ENCODE measurements around the gene HDAC4. TPM values are rescaled to one million over a fixed set of nuclear protein-coding genes. Genes with fewer than 3 reads are reported as not detected.

HDAC4 gene
- total RNA-seq, 1 experiment from 2014 or later, result 40.1 TPM

DNA sequence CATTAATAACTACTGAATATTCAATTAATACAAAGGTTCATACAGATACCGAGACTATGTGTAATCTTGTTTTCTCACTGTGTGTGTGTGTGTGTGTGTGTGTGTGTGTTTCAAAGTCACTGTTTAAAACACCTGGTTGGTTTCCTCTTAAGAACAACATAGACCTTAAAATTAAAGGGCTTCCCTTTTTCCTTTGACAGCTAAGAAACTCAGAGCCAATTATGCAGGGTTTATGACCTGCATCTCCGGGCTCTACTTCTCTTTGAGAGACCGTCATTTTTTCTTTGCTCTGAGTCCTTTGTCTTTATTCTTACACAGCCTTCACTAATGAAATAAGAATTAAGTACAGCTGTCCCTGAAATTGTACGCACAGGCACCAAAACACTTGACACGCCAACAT lies 145.6 kb downstream of the HDAC4 start:
- ATAC-seq (no peak), DNase-seq (ENCODE audit: low read depth, low spot score) (no peak)
- Histone ChIP-seq H3K4me1 (ENCODE audit: control insufficient read depth, insufficient read depth, low read length) (no peaks in the 10 kb centered on the region), H3K27ac (ENCODE audit: low read length) (no peak overlapping the region), H3K36me3 (ENCODE audit: control insufficient read depth, insufficient read depth, low read length) (no peaks in the 10 kb centered on the region), H3K9me3 (ENCODE audit: control insufficient read depth, insufficient read depth, low read depth, low read length) (0 out of 2 replicates have a peak, but pooled peaks cover 5% of the 10 kb centered on the region), H3K27me3 (ENCODE audit: control insufficient read depth, insufficient read depth, low read length) (no peaks in the 10 kb centered on the region), H3K4me3 (ENCODE audit: low read depth in 2 of 2, low read length in 2 of 2) (no peak overlapping the region)
- CTCF ChIA-PET, result no interaction called here
- no TSS peak for BruUV-seq (replicated peaks)
- in situ Hi-C loops (cut with HindIII; ENCODE audit: low pct_unique_long_range_greater_than_20kb, low sequenced_read_pairs) (no loop called here), intact Hi-C loops (cut with micrococcal nuclease; ENCODE audit: unreplicated experiment) (no loop called here)
- TF ChIP-seq TCF7L2 (IDR thresholded peaks at IDR 0.05; ENCODE audit: low read depth, low read length) (no peak), SIN3A (IDR thresholded peaks at IDR 0.05; ENCODE audit: borderline replicate concordance, insufficient read depth, low read depth, low read length) (no peak), POLR2AphosphoS5 (IDR thresholded peaks at IDR 0.05; ENCODE audit: low read depth, low read length) (no peak)
- TF ChIP-seq, protein P1, sequence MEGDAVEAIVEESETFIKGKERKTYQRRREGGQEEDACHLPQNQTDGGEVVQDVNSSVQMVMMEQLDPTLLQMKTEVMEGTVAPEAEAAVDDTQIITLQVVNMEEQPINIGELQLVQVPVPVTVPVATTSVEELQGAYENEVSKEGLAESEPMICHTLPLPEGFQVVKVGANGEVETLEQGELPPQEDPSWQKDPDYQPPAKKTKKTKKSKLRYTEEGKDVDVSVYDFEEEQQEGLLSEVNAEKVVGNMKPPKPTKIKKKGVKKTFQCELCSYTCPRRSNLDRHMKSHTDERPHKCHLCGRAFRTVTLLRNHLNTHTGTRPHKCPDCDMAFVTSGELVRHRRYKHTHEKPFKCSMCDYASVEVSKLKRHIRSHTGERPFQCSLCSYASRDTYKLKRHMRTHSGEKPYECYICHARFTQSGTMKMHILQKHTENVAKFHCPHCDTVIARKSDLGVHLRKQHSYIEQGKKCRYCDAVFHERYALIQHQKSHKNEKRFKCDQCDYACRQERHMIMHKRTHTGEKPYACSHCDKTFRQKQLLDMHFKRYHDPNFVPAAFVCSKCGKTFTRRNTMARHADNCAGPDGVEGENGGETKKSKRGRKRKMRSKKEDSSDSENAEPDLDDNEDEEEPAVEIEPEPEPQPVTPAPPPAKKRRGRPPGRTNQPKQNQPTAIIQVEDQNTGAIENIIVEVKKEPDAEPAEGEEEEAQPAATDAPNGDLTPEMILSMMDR (IDR thresholded peaks at IDR 0.05), result no peak
- POLR2A ChIA-PET, result no interaction called here

DNA sequence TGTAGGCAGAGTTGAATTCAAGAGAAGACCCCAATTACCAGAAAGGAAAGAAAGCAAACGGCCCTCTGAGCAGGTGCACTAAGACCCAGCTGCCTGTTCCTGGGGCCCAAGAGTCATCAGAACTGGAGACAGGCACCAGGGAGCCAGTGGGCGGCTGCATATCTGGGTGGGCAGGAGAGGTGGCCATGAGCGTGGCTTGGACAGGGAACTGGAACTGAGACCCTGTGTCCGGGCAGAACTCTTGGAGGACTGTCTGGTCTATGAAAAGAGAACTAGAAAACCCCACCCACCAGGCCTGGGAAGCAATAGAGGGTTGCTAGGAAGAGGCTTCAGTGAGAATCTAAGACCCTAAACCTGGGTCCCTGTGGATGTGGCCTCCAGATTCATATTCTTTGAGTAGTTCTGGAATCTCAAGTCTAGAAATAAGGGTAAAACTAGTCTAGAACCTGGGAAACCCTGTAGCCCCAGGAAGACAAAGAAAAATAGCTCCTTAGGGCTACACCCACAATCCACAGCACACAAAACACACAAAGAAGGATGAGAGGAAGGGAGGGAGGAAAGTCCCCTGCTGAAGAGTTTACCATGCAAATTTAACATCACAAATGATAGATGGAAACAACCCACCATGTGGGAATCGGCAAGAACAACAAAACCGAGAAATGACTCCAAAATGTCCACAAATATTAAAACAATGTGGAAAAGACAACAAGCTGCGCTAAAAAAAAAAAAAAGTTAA lies 147.0 kb downstream of the HDAC4 start:
- in situ Hi-C loops (cut with HindIII; ENCODE audit: low pct_unique_long_range_greater_than_20kb, low sequenced_read_pairs), result no loop called here
- no peak for ATAC-seq
- CTCF ChIA-PET, result no interaction called here

More for the DNA sequence above, 147.0 kb downstream of the HDAC4 start:
- no peaks in the 10 kb centered on the region for H3K36me3 ChIP-seq (ENCODE audit: control insufficient read depth, insufficient read depth, low read length)
- POLR2A ChIA-PET, result no interaction called here
- BruUV-seq (replicated peaks), result no TSS peak
- no peak overlapping the region for H3K4me3 ChIP-seq (ENCODE audit: low read depth in 2 of 2, low read length in 2 of 2)
- 0 out of 2 replicates have a peak, but pooled peaks cover 5% of the 10 kb centered on the region for H3K9me3 ChIP-seq (ENCODE audit: control insufficient read depth, insufficient read depth, low read depth, low read length)
- no peak for TF ChIP-seq SIN3A (IDR thresholded peaks at IDR 0.05; ENCODE audit: borderline replicate concordance, insufficient read depth, low read depth, low read length)
- TF ChIP-seq, protein P2, sequence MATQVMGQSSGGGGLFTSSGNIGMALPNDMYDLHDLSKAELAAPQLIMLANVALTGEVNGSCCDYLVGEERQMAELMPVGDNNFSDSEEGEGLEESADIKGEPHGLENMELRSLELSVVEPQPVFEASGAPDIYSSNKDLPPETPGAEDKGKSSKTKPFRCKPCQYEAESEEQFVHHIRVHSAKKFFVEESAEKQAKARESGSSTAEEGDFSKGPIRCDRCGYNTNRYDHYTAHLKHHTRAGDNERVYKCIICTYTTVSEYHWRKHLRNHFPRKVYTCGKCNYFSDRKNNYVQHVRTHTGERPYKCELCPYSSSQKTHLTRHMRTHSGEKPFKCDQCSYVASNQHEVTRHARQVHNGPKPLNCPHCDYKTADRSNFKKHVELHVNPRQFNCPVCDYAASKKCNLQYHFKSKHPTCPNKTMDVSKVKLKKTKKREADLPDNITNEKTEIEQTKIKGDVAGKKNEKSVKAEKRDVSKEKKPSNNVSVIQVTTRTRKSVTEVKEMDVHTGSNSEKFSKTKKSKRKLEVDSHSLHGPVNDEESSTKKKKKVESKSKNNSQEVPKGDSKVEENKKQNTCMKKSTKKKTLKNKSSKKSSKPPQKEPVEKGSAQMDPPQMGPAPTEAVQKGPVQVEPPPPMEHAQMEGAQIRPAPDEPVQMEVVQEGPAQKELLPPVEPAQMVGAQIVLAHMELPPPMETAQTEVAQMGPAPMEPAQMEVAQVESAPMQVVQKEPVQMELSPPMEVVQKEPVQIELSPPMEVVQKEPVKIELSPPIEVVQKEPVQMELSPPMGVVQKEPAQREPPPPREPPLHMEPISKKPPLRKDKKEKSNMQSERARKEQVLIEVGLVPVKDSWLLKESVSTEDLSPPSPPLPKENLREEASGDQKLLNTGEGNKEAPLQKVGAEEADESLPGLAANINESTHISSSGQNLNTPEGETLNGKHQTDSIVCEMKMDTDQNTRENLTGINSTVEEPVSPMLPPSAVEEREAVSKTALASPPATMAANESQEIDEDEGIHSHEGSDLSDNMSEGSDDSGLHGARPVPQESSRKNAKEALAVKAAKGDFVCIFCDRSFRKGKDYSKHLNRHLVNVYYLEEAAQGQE (IDR thresholded peaks at IDR 0.05; ENCODE audit: insufficient read depth in 1 of 2, low read depth in 2 of 2, low read length in 1 of 2), result no peak
- no peak for TF ChIP-seq POLR2AphosphoS5 (IDR thresholded peaks at IDR 0.05; ENCODE audit: low read depth, low read length)
- no peak for TF ChIP-seq TCF7L2 (IDR thresholded peaks at IDR 0.05; ENCODE audit: low read depth, low read length)
- TF ChIP-seq, protein P1 (IDR thresholded peaks at IDR 0.05), result no peak
- no peaks in the 10 kb centered on the region for H3K4me1 ChIP-seq (ENCODE audit: control insufficient read depth, insufficient read depth, low read length)
- no peaks in the 10 kb centered on the region for H3K27me3 ChIP-seq (ENCODE audit: control insufficient read depth, insufficient read depth, low read length)
- intact Hi-C loops (cut with micrococcal nuclease; ENCODE audit: unreplicated experiment), result no loop called here
- no peak overlapping the region for H3K27ac ChIP-seq (ENCODE audit: low read length)
- DNase-seq (ENCODE audit: low read depth, low spot score), result no peak
